Nephron progenitor cell (in vitro differentiated cells): ENCODE data around the gene APPL2.
"Not testable (repeated sequence)": the region's sequence is repeated elsewhere in the genome, so short reads cannot be mapped to it uniquely, and the experiment has no call there.

Source experiments
- DNase-seq: peaks from one replicate; pipeline ENCODE4 v3.0.0; 2021
- H3K27ac Mint-ChIP-seq: 2 replicates; pipeline ENCODE4 v1.8.0; 2021; ENCODE audit warnings: mild to moderate bottlenecking, moderate library complexity, mixed read lengths
- H3K27me3 Mint-ChIP-seq: 2 replicates; pipeline ENCODE4 v1.8.0; 2021; ENCODE audit warnings: mild to moderate bottlenecking, low read depth, mixed read lengths; ENCODE audit not compliant: poor library complexity
- H3K36me3 Mint-ChIP-seq: 2 replicates; pipeline ENCODE4 v1.8.0; 2021; ENCODE audit warnings: low read depth, mixed read lengths
- H3K4me1 Mint-ChIP-seq: 2 replicates; pipeline ENCODE4 v1.8.0; 2021; ENCODE audit warnings: mixed read lengths
- H3K4me3 Mint-ChIP-seq: 2 replicates; pipeline ENCODE4 v1.8.0; 2021; ENCODE audit warnings: mild to moderate bottlenecking, moderate library complexity, mixed read lengths
- H3K9me3 Mint-ChIP-seq: 2 replicates; pipeline ENCODE4 v1.8.0; 2021; ENCODE audit warnings: mild to moderate bottlenecking, moderate library complexity, mixed read lengths
- CTCF ChIP-seq: fragments of 200-600 bp; sonication (generic); IDR thresholded peaks from 2 replicates; pipeline ENCODE4 v1.5.0; 2021; ENCODE audit warnings: antibody characterized with exemption

APPL2 gene

DNA sequence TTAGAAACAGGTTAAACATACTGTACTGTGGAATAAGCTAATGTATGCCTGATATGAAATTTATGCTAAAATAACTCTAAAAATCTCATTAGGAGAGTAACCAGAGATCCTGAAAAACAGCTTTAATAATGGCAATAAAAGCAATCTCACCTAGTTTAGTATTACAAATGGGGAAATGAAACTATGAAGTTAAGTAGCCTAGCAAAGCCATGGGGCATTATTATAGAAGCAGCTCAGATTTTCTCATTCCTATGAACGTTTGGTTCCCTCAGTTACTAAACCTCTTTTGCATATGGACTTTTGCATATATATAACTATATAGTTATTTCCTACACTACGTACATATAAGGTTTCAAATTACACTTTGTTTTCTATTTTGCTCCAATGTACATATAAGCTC lies 25.0 kb upstream of the APPL2 start:
- H3K27me3 Mint-ChIP-seq: peaks cover 4% of the 10 kb centered on the region
- no peak overlapping the region for H3K4me3 Mint-ChIP-seq
- no peaks in the 10 kb centered on the region for H3K36me3 Mint-ChIP-seq
- no peak overlapping the region for H3K27ac Mint-ChIP-seq
- peaks cover 3% of the 10 kb centered on the region for H3K9me3 Mint-ChIP-seq
- DNase-seq: no peak
- no peak for TF ChIP-seq CTCF
- H3K4me1 Mint-ChIP-seq: no peaks in the 10 kb centered on the region

DNA sequence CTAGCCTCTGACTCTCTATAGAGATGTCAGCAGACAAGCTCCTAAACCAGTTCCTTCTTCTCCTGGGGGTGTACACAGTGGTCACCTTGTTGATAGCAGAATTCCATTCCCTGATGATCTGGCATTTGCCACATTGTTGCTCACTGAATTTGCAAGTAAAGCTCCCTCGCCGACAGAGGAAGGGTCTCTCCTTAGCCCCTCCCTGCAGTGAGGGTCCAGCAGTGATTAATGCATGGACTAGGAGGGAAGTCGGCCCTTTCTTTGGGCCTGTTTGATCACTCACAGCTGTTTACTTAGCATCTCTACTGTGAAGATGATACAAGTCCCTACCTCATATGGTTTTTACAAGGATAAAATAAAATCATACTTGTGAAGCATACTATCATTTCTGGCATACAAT lies 23.3 kb upstream of the APPL2 start:
- no peaks in the 10 kb centered on the region for H3K4me1 Mint-ChIP-seq
- H3K27me3 Mint-ChIP-seq: peaks cover 4% of the 10 kb centered on the region
- H3K36me3 Mint-ChIP-seq: no peaks in the 10 kb centered on the region
- H3K4me3 Mint-ChIP-seq: no peak overlapping the region
- DNase-seq: no peak
- H3K27ac Mint-ChIP-seq: no peak overlapping the region
- peaks cover 3% of the 10 kb centered on the region for H3K9me3 Mint-ChIP-seq
- TF ChIP-seq CTCF: no peak

- Mint-ChIP-seq H3K27me3 (peaks cover 8% of the 10 kb centered on the region), H3K36me3 (no peaks in the 10 kb centered on the region), H3K9me3 (peaks cover 3% of the 10 kb centered on the region), H3K4me3 (no peak overlapping the region), H3K27ac (no peak overlapping the region), H3K4me1 (no peaks in the 10 kb centered on the region)
- TF ChIP-seq CTCF: no peak
- no peak for DNase-seq
These were observed 21.4 kb upstream of the APPL2 start for GRCh38 chr12:105257321-105257728.

DNA sequence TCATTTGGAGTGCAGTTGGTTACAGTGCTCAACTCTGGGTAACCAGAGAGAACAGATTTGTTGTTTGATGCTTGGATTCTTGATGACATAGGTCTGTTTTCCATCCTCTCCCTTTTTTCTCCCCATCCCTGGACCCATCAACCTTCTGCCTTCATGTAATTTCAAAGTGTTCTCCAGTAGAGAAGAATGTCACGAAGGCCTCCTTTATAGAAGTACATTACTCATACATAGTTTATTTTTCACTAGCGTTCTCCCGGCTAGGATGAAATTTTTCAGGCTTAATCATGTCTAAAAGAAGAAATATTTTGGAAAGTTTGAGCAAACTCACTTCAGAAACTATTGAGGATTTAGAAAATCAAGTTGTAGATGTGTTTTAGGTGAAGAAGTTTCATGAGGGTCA lies 20.9 kb upstream of the APPL2 start:
- TF ChIP-seq CTCF: no peak
- Mint-ChIP-seq H3K27me3 (peaks cover 9% of the 10 kb centered on the region), H3K36me3 (no peaks in the 10 kb centered on the region), H3K4me1 (no peaks in the 10 kb centered on the region), H3K4me3 (no peak overlapping the region), H3K9me3 (peaks cover 3% of the 10 kb centered on the region), H3K27ac (no peak overlapping the region)
- DNase-seq: no peak

DNA sequence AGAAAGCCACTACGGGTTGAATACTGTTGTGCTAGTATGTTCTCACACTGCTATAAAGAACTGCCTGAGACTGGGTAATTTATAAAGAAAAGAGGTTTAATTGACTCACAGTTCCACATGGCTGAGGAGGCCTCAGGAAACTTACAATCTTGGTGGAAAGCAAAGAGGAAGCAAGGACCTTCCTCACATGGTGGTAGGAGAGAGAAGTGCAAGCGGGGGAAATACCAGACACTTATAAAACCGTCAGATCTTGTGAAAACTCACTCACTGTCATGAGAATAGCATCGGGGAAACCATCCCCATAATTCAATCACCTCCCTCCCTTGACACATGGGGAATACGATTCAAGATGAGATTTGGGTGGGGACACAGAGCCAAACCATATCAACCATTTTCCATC lies 20.5 kb upstream of the APPL2 start:
- not testable (repeated sequence) for H3K36me3 Mint-ChIP-seq

GRCh38 chr12:105256011-105256410 lies 20.0 kb upstream of the APPL2 start:
- Mint-ChIP-seq H3K27ac (no peak overlapping the region), H3K9me3 (peaks cover 3% of the 10 kb centered on the region), H3K4me3 (no peak overlapping the region), H3K27me3 (peaks cover 9% of the 10 kb centered on the region), H3K4me1 (no peaks in the 10 kb centered on the region), H3K36me3 (no peaks in the 10 kb centered on the region)
- DNase-seq: no peak
- no peak for TF ChIP-seq CTCF

More for the DNA sequence above, 20.5 kb upstream of the APPL2 start:
- DNase-seq, H3K4me3 Mint-ChIP-seq, H3K9me3 Mint-ChIP-seq, H3K27me3 Mint-ChIP-seq, H3K27ac Mint-ChIP-seq, H3K4me1 Mint-ChIP-seq: not testable (repeated sequence)
